ENCODE measurements around the gene CLTB. TPM values are rescaled to one million over a fixed set of nuclear protein-coding genes. Genes with fewer than 3 reads are reported as not detected.

The CLTB gene
- total and polyA plus RNA-seq, 2 of the 13 experiments (the other 11 are each of a cell fraction or from before 2014, with no cell fraction given), result 23.3 to 33.8 TPM

GRCh38 chr5:176447978-176448608, 31.8 kb upstream of the CLTB start, which contains the start of gene FAF2 (continued):
- TF ChIP-seq UBTF (CRISPR knock-in tag; IDR thresholded peaks at IDR 0.05), result no peak; the same call in 1 of the 2 replicates
- no peak for TF ChIP-seq TIGD3 (CRISPR knock-in tag; IDR thresholded peaks at IDR 0.05; ENCODE audit: borderline replicate concordance)
- no peak for TF ChIP-seq CENPBD1 (CRISPR knock-in tag; IDR thresholded peaks at IDR 0.05; ENCODE audit: borderline replicate concordance, low read depth)
- peak; percentile 90 for TF ChIP-seq GMEB1 (CRISPR knock-in tag; IDR thresholded peaks at IDR 0.05; ENCODE audit: borderline replicate concordance)
- TF ChIP-seq ZNF230 (CRISPR knock-in tag; IDR thresholded peaks at IDR 0.05), result 0 out of 2 replicates have a peak, but pooled peaks have one; percentile 47
- TF ChIP-seq LRRFIP1 (CRISPR knock-in tag; conservative IDR thresholded peaks at IDR 0.05), result no peak
- no peak for TF ChIP-seq NCOA5 (CRISPR knock-in tag; IDR thresholded peaks at IDR 0.05)
- TF ChIP-seq ZXDC (CRISPR knock-in tag; IDR thresholded peaks at IDR 0.05), result no peak
- no peak for TF ChIP-seq ZNF431 (CRISPR knock-in tag; IDR thresholded peaks at IDR 0.05; ENCODE audit: borderline replicate concordance, low read depth)
- TF ChIP-seq CAMTA2 (CRISPR knock-in tag; IDR thresholded peaks at IDR 0.05; ENCODE audit: borderline replicate concordance), result no peak
- no peak for TF ChIP-seq ZNF570 (CRISPR knock-in tag; IDR thresholded peaks at IDR 0.05; ENCODE audit: borderline replicate concordance)
- peak; percentile 83 for TF ChIP-seq CREM (IDR thresholded peaks at IDR 0.05)
- TF ChIP-seq CREM (CRISPR knock-in tag; IDR thresholded peaks at IDR 0.05), result no peak
- no peak for TF ChIP-seq ZNF484 (CRISPR knock-in tag; IDR thresholded peaks at IDR 0.05; ENCODE audit: borderline replicate concordance, low read depth)
- TF ChIP-seq ZNF205 (CRISPR knock-in tag; IDR thresholded peaks at IDR 0.05), result no peak
- TF ChIP-seq ARNT2 (CRISPR knock-in tag; IDR thresholded peaks at IDR 0.05; ENCODE audit: low read depth), result peak; percentile 59; the same call in 1 of the 2 replicates
- no peak for TF ChIP-seq SYNCRIP (IDR thresholded peaks at IDR 0.05; ENCODE audit: insufficient read depth, low read depth, low read length)

Data from HepG2 (cell line).